OCI-M1 (cell line): Measurements from ENCODE around the gene B4GALNT3.

ENCODE experiments used
- DNase-seq: peaks from one replicate; lab custom pipeline; 2025; lab: John Stamatoyannopoulos, UW

The B4GALNT3 gene

DNA sequence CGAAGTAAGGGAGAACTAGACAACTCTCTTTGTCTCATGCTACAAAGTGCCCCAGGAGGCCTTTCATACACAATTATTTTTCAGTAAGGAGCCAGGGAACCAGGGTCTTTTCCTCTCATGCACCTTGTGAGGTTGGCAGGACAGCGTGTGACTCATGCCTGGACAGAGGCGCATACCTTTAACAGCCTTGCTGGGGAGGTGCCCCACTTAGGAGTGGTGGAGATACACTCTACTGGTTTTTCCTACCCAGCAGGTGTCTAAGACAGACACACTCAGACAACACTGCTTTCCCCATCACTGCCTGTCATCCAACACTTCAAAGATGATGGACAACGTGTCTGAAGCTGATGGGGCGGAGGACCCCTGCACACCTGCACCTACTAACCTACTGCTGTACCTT, 49.1 kb downstream of the B4GALNT3 start:
- DNase-seq, result no peak

DNA sequence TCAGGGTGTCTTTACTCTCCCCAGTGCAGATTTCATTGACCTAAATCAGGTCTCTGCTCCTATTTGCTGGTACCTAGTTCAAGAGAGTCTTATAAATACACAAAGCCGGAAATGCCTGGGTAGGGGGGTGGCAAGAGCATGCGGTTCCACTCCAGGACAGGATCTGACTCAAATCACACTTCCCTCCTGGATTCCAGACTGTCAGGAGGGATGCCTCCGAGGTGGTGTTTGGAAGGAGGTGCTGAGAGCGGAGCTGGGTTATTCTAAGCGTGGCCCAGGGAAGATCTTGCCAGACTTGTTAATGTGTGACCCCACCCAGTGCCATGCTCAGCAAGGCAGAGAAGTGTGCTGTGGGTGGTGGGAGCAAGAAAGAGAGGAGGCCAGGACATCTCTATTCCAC, 49.8 kb downstream of the B4GALNT3 start:
- DNase-seq, result no peak

DNA sequence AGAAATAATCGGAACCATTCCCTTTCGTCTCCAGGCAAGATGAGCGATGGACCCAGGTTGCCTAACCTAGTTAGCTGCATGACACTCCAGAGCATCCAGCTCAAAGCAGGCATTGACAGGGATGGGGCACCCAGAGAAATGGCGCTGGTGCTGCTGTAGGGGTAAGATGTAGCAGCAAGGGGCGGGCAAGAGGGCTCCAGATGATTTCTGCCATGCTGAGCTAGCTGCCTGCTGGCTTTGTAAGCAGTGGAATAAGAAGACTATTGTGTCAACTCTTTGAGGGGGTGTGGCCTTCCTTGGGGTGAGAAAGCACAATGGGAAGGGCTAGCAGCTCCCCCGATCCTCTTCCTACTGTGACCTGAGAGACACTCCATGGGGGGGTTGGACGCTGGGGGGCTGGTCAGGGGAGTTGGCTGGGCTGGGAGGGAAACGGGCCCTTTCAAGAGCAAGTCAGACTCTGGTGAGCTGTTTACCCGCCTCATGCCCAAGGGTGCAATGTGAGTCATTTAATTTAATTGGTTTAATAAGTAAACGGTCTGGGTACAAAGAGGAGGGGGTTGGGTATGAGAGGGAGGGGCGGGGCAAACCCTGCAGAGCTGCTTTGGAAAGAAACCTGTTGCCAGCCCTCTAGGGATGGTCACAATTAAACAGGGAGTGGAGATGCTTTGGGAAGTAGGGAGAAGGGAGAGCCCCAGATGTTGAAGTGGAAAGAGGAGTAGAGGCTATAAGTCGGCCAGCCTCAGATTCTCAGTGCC, 50.5 kb downstream of the B4GALNT3 start:
- no peak for DNase-seq

DNA sequence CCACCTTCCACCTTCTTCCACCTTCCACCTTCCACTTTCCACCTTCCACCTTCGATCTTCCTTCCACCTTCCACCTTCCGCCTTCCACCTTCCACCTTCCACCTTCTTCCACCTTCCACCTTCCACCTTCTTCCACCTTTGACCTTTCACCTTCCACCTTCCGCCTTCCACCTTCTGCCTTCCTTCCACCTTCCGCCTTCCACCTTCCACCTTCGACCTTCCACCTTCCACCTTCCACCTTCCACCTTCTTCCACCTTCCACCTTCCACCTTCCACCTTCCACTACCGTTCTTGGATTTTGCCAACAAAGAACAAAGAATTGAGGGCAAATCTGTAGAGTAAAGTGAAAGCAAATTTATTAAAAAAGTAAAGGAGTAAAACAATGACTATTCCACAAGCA, 53.2 kb downstream of the B4GALNT3 start:
- no peak for DNase-seq

DNA sequence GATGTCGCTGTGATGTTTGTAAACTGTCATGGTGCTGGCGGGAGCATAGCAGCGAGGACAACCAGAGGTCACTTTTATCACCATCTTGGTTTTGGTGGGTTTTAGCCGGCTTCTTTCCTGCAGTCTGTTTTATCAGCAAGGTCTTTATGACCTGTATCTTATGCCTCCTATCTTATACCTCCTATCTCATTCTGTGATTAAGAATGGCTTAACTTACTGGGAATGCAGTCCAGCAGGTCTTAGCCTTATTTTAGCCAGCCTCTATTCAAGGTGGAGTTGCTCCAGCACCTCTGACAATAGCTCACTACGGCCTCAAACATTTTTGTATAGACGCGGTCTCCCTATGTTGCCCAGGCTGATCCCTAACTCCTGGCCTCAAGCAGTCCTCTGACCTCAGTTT, 53.7 kb downstream of the B4GALNT3 start:
- DNase-seq, result no peak

DNA sequence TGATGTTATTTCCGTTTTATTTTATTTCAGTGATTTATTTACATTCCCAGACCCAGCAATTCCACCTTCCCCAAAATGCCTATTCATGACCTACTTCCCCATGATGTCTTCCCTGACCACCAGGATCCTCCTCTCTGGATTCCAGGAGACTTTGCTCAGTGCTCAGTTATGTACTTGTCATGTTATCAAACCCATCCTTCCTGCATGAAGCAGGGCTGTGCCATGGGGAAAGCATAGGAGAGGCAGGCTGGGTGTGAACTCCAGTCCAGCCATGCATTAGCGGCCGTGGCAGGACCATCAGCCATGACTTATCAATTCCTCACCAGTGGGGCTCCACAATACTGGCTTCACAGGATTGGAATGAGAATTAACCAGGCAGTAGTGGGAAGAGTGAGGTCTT, 57.8 kb downstream of the B4GALNT3 start:
- no peak for DNase-seq

DNA sequence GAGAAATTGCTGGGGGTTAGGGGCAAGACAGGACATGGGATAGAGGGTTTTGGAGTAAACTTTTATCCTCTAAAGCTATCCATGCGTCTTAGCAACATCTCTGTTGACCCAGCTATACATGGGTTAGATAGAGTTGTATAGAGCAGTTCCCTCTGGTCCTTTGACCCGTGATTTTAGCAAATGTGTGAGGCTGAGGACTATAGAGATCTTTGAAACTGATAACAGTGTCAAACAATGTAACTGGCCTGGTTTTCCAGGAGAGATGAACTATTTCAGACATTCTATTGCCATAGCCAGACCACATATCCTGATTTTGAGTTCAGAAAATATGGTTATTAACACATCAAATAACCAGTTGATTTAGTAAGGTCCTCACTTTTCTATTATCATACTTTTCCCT, 60.4 kb downstream of the B4GALNT3 start:
- no peak for DNase-seq

DNA sequence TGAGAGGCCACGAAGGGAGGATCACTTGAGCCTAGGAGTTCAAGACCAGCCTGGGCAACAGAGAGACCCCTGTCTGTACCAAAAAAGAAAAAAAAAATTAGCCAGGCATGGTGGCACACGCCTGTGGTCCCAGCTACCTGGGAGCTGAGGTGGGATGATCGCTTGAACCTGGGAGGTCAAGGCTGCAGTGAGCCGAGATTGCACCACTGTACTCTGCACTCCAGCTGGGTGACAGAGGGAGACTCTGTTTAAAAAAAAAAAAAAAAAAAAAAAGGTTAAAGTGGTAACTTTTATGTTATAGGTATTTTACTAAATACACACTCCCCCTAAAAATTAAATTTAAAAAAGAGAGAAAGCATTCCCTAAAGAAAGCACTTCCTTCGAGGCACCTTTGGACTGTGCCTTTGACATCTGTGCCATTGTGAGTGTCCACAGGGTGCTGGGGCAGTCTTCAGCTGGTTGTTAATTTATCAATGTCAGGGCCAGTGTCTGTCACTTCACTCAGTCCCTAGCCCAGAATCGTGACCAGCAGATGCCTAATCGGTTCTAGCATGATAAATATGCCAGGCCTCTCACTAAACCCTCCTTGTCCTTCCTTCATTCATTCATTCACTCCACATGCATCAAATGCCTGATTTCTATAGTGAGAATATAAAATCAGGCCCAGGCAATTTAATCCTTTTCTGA, 63.1 kb downstream of the B4GALNT3 start:
- no peak for DNase-seq

DNA sequence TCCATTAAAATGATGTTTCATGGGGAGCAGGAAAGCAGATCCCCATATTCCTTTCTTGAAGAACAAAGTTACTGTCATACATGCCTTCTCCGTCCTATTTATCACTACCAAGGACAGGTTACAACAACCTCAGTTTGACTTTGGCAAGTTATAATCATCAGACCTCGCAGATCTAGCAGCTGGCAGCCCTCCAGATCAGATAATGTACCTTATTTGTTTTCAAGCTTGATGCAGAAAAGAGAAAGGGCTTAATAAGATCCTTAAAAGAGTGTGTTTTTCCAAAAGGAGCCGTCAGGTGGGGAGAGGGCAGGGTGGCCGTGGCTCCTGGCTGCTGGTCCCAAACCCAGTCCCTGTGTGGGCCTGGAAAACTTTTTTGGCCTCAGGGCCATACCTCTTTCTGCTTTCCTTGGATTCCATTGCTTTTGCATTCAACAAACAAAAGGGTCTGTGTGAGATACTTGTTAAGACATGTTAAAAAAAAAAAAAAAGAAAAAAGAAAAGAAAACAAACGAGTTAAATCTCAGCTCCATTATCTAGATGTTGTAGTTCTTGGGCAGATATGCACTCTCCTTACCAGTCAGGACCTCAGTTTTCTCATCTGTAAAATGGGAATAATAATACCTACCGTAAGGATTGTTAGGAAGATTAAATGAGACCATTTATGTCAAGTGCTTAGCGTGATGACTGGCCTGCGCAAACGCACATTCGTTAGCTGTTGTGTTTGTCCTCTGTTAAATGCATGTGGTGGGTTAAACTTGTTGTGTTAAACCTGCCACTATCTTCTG, 64.6 kb downstream of the B4GALNT3 start:
- no peak for DNase-seq

DNA sequence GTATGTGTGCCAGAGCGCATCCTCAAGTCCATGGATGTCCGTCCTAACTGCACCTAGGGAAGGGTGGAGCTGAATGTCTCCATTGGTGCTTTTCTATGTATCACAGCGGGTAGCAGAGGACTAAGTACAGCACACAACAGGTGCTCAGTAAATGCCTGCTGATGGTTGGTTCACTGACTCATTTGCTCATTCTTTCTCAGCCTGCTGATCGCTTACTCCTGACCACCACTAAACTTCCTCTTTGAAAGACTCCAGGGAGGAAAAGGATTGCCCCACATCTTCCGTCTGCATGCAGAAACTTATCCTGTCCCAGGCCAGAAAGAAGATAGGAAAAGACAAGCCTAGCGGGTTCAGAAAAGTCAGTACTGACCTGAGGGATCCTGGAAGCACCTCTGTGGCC, 66.3 kb downstream of the B4GALNT3 start:
- peak; percentile 26 for DNase-seq

DNA sequence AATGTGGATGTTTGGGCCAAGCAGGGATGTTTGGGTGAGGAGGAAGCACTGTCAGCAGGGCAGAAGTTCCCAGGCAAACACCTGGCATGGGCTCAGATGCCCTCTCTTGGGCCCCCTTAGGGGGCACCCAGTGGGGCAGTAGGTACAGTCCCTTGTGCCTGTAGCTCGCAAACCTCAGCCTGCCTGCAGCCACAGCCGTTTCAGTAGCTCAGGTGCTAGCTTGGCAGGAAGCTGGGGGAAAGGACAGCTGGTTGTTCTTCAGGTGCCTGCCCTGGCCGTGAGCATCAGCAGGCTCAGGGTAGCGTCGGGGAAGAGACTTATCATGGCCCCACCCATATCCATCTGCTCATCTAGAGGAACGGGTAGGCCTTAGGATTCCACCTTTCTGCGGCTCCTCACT, 67.5 kb downstream of the B4GALNT3 start:
- no peak for DNase-seq

DNA sequence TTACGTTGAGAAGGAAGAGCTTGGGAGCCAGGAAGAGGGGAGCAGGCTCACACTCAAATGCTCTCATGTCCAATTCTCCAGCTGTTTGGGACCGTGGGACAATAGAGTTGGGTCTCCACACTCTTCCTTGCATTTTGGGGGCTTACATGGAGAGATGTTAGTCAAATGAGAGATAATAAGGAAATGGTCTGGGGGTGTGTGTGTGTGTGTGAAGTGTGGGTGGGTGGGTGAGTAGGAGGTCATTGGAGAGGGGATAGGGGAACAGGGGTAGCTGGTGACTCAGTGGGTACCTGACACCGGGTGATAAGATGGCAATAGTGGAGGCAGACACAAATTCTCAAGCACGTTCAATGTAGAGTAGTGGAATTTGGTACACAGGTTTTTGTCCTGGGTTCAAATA, 68.0 kb downstream of the B4GALNT3 start:
- no peak for DNase-seq

DNA sequence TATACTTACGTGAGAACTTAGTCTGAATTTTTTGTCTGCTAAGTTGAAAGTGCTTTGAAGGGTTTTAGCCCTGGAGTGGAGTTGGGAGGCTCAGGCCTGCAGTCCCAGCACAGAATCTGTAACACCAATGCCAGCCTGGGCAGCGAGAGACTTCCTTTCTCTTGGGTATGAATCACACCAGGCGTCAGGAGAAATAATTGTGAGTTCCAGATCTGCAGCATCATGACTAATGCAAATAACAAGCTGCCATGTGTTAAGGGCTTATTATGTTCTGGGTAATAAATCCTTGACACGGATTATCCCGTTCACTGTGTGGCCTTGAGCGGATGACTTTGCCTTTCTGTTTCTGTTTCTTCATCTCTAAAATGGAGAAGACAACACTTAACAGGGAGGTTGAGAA, 70.6 kb downstream of the B4GALNT3 start:
- DNase-seq, result no peak

DNA sequence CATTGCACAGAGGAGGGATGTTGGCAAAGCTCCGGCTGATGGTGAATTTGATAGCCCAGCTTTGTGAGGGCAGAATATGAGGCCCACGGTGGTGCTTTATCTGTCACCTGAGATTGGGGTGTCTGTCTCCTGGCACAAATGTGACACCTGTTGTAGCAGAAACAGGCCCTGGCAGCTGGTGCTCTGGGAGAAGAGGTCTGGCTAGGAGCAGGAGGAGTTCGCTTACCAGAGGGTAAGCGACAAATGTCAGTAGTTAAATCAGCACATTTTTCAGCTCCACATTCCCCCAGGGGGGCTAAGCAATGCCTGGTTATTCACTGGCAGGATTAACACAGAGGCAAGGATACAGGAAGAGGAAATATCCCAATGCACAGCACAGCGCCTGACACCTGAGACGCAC, 71.1 kb downstream of the B4GALNT3 start:
- no peak for DNase-seq

DNA sequence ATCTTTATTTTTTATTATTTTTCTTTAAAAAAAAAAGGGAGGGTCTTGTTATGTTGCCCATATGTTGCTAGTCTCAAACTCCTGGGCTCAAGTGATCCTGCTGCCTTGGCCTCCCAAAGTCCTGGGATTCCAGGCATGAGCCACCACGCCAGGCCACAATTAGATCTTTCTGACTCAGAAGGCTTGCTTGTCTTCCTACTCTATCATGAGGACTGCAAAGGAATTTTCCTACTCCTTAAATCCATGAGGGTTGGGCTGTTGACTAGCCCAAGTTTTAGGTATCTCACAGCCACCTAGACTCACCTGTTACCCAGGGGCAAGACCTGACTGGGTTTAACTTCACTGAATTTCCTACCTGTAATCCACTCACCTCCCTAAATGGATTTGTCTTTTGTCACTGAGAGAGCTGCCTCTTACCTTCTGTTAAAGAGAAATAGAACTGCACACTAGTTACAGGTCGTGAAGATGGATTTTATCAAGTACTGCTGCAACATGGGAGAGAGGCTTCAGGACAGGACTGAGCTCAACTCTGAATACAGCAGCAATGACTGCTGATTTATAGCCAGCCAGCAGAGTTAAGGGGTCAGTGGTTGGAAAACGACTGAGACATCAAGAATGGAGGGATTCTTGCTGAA, 72.3 kb downstream of the B4GALNT3 start:
- DNase-seq, result peak; percentile 14

DNA sequence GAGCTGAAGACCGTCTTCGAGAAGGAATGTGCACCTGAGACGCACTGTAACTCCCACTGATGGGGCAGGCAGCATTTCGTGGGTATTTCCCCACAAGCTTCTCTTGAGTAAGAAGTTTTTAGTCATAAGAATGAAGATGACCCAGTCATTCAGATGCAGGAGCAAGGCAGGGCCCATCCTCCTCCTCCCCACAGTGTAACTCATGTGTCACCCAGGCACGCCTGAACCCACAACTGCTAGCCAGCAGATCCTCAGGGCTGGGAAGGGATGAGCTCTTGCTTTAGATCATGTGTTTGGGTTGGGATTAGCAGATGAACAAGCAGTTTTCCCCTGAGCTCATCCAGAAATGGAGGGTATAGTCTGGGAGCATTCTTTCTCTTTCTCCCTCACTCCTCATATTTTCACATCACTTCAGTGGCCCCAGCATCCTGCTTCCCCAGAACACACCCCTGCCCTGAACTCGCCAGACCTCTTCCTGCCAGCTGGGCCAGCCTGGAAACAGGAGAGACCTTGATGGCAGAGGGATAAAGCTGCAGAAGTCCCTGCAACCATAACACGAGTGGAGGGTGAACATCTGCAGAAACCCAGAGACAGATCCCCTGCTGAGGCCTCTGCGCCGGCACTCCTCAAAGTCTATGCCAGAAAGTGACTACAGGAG, 73.3 kb downstream of the B4GALNT3 start:
- peak; percentile 12 for DNase-seq

DNA sequence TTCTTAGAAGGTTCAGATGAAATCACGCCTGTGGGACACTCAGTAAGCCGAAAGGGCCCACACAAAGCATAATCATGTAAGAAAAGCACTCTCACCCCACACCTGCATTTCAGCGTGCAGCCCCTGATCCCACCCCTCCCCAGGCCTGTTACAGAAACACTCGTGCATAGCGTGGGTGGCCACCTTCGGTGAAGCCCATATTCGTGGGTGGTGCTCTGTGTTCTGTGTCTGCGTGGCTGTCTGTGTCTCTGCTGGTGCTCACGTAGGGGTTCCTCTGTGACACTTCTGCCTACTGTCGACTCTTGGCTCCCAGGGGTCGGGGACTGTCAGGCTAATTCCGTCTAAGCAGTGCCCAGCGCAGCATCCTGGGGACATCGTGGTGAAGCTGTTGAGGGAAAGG, 74.0 kb downstream of the B4GALNT3 start:
- no peak for DNase-seq

DNA sequence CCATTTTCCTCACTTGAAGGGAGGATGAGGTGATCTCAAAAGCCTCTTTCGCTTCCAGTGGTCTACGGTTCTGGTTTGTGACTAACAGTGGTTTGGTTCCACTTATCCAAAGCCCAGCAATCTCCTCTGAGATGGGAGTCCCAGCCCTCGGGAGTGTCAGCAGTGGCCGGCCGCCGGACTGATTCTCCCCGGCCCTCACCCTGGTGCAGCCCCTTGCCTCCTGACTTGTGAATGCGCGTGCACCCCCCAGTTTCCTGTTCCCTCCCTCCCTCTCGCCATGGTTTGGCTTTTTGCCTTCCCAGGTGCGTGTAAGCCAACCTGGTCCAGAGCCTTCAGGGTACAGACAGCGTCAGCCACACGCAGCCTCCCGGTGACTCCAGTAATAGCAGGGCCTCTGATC, 74.5 kb downstream of the B4GALNT3 start:
- no peak for DNase-seq

DNA sequence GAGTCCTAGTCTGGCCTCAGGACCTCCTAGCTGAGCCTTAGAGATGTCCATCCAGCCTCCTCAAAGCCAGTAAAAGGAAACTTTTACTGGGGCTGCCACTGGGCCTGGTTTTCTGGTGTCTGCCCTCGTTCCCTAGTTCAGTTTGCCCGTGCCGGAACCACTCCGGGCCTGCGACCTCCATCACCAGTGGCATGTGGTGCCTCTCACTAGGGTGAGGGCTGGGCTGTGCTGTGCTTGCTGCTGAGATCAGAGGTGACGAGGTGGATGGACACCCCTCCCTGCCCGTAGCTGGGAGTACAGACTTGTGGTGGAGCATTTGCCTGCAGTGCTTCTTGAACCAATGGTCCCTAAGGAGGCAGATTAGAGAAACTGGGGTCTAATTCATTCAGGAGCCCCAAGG, 75.7 kb downstream of the B4GALNT3 start:
- no peak for DNase-seq

DNA sequence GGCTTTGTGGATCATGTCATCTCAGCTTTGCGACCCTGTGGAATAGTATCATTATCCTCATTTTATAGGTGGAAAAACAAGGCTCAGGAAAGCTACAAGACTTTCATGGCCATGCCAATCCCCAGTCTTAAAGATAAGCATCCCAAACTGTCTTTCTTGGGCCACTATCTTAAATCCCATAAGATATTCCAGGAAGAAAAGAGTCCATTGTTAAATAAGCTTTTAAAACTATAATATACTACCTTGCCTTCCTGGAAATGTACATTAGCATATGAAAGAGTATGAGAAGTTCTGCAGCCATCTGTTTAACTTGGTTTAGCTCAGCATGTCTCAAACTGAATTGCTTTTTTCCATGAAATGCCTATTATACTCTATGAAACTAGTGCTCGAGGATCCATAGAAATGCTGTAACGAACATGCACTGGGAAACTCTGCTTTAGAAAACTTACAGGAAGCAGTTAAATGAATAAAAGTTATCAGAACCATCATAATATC, 77.1 kb downstream of the B4GALNT3 start:
- no peak for DNase-seq

DNA sequence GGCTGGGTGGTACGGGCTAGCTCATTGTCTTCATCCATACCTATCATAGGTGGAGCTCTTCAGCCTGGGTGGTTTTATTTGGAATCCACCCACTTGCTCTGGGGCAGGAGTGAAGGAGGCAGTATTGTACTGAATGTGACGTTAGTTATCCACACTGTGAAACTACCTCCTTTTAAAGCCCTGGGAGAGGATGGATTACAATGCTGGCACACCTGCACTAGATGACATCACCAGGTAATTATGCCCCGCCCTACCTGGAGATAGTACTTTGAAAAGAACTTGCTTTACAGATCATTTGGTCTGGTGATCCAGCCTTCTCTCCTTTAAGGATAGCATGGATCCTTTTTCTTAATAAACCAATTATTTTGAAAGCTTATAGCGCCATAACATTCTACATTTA, 78.0 kb downstream of the B4GALNT3 start:
- DNase-seq, result no peak
